HepG2 (cell line): ENCODE results near the gene CNTN4.

Experiments
- CHD4 ChIP-seq: fragments of 200-600 bp; sonication (generic); IDR thresholded peaks from 2 replicates; pipeline ENCODE4 v1.7.0; 2017; ENCODE audit warnings: mild to moderate bottlenecking, low read length, borderline replicate concordance
- ESRRA ChIP-seq: sonication (generic); formaldehyde crosslinking; IDR thresholded peaks from 2 replicates; pipeline ENCODE4 v1.5.1; 2020; ENCODE audit warnings: mild to moderate bottlenecking, low read depth, missing genetic modification reagents
- EZH2 ChIP-seq: conservative IDR thresholded peaks from 2 replicates; pipeline ENCODE4 v1.6.1; 2012; ENCODE audit warnings: mild to moderate bottlenecking, low read depth, low read length, moderate library complexity
- FIP1L1 ChIP-seq: fragments of 200-400 bp; formaldehyde crosslinking; IDR thresholded peaks from 2 replicates; pipeline ENCODE4 v1.6.1; 2018; ENCODE audit warnings: low read depth, mild to moderate bottlenecking, low read length, moderate library complexity, borderline replicate concordance; ENCODE audit not compliant: insufficient read depth
- FOXM1 ChIP-seq: sonication (generic); formaldehyde crosslinking; IDR thresholded peaks from 2 replicates; pipeline ENCODE4 v1.5.0; 2020; ENCODE audit warnings: missing genetic modification reagents
- KDM1A ChIP-seq: IDR thresholded peaks from 2 replicates; pipeline ENCODE4 v1.6.1; 2016; ENCODE audit warnings: missing compliant biosample characterization
- YEATS4 ChIP-seq: sonication (generic); formaldehyde crosslinking; IDR thresholded peaks from 2 replicates; pipeline ENCODE4 v1.4.0; 2020; ENCODE audit warnings: missing genetic modification reagents, borderline replicate concordance
- ZNF24 ChIP-seq: fragments of 450-650 bp; IDR thresholded peaks from 2 replicates; pipeline ENCODE4 v1.6.1; 2017; ENCODE audit warnings: antibody characterized with exemption, mild to moderate bottlenecking
- ZNF263 ChIP-seq: sonication (generic); formaldehyde crosslinking; IDR thresholded peaks from 2 replicates; pipeline ENCODE4 v1.4.0; 2020; ENCODE audit warnings: missing genetic modification reagents
- TF ChIP-seq, protein P1 (sequence below): sonication (generic); formaldehyde crosslinking; IDR thresholded peaks from 2 replicates; pipeline ENCODE4 v1.5.0; 2020; ENCODE audit warnings: mild to moderate bottlenecking, missing genetic modification reagents, moderate library complexity
- TF ChIP-seq, protein P2 (sequence below): sonication (generic); formaldehyde crosslinking; IDR thresholded peaks from 2 replicates; pipeline ENCODE4 v1.8.0; 2022; ENCODE audit warnings: missing genetic modification reagents, mild to moderate bottlenecking, borderline replicate concordance
- TF ChIP-seq, protein P3 (sequence below): sonication (generic); formaldehyde crosslinking; IDR thresholded peaks from 2 replicates; pipeline ENCODE4 v1.4.0; 2020; ENCODE audit warnings: missing genetic modification reagents
- TF ChIP-seq, protein P4 (sequence below): sonication (generic); formaldehyde crosslinking; IDR thresholded peaks from 2 replicates; pipeline ENCODE4 v1.5.0; 2020; ENCODE audit warnings: missing genetic modification reagents

DNA sequence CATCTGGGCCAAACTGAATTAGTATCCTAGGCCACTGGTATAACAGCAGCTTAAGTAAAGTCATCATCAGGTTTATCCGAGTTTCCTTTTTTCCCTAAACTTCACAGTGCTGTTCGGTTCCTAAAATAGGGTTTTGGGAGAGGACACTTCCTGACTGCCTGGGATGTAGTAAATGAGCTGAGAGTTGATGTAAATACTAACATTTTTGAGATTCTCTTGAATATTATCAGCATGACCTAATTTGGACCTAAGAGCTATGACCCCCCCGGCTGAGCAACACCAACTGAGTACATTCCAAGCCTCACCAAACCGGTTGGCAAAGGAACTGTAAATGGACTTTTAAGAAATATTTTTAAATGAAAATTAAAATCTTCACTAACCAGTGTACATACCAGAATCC lies 932.7 kb downstream of the CNTN4 start:
- TF ChIP-seq, protein P1, sequence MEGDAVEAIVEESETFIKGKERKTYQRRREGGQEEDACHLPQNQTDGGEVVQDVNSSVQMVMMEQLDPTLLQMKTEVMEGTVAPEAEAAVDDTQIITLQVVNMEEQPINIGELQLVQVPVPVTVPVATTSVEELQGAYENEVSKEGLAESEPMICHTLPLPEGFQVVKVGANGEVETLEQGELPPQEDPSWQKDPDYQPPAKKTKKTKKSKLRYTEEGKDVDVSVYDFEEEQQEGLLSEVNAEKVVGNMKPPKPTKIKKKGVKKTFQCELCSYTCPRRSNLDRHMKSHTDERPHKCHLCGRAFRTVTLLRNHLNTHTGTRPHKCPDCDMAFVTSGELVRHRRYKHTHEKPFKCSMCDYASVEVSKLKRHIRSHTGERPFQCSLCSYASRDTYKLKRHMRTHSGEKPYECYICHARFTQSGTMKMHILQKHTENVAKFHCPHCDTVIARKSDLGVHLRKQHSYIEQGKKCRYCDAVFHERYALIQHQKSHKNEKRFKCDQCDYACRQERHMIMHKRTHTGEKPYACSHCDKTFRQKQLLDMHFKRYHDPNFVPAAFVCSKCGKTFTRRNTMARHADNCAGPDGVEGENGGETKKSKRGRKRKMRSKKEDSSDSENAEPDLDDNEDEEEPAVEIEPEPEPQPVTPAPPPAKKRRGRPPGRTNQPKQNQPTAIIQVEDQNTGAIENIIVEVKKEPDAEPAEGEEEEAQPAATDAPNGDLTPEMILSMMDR (CRISPR knock-in tag), result no peak
- TF ChIP-seq ZNF24 (no peak), EZH2 (no peak), CHD4 (no peak), FOXM1 (CRISPR knock-in tag) (no peak), ZNF263 (CRISPR knock-in tag) (no peak), YEATS4 (CRISPR knock-in tag) (no peak), FIP1L1 (no peak), KDM1A (CRISPR knock-in tag) (no peak), ESRRA (CRISPR knock-in tag) (no peak)
- TF ChIP-seq, protein P2, sequence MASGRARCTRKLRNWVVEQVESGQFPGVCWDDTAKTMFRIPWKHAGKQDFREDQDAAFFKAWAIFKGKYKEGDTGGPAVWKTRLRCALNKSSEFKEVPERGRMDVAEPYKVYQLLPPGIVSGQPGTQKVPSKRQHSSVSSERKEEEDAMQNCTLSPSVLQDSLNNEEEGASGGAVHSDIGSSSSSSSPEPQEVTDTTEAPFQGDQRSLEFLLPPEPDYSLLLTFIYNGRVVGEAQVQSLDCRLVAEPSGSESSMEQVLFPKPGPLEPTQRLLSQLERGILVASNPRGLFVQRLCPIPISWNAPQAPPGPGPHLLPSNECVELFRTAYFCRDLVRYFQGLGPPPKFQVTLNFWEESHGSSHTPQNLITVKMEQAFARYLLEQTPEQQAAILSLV, result no peak
- TF ChIP-seq, protein P3, sequence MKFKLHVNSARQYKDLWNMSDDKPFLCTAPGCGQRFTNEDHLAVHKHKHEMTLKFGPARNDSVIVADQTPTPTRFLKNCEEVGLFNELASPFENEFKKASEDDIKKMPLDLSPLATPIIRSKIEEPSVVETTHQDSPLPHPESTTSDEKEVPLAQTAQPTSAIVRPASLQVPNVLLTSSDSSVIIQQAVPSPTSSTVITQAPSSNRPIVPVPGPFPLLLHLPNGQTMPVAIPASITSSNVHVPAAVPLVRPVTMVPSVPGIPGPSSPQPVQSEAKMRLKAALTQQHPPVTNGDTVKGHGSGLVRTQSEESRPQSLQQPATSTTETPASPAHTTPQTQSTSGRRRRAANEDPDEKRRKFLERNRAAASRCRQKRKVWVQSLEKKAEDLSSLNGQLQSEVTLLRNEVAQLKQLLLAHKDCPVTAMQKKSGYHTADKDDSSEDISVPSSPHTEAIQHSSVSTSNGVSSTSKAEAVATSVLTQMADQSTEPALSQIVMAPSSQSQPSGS (CRISPR knock-in tag), result no peak
- TF ChIP-seq, protein P4, sequence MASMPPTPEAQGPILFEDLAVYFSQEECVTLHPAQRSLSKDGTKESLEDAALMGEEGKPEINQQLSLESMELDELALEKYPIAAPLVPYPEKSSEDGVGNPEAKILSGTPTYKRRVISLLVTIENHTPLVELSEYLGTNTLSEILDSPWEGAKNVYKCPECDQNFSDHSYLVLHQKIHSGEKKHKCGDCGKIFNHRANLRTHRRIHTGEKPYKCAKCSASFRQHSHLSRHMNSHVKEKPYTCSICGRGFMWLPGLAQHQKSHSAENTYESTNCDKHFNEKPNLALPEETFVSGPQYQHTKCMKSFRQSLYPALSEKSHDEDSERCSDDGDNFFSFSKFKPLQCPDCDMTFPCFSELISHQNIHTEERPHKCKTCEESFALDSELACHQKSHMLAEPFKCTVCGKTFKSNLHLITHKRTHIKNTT (CRISPR knock-in tag), result no peak
